IPS-15b (cell line): ENCODE results near the gene AGBL4.
"Not testable (repeated sequence)": the region's sequence is repeated elsewhere in the genome, so short reads cannot be mapped to it uniquely, and the experiment has no call there.

Experiments
- H3K27me3 ChIP-seq: one replicate; pipeline ENCODE4 v1.6.1; 2013; ENCODE audit warnings: low read length; ENCODE audit not compliant: control insufficient read depth, insufficient read depth
- H3K36me3 ChIP-seq: one replicate; pipeline ENCODE4 v1.6.1; 2013; ENCODE audit warnings: low read length; ENCODE audit not compliant: control insufficient read depth, insufficient read depth
- H3K4me1 ChIP-seq: one replicate; pipeline ENCODE4 v1.6.1; 2013; ENCODE audit warnings: mild to moderate bottlenecking, low read length; ENCODE audit not compliant: control insufficient read depth, insufficient read depth
- H3K4me3 ChIP-seq: one replicate; pipeline ENCODE4 v1.5.1; 2013; ENCODE audit warnings: low read depth, low read length
- H3K9ac ChIP-seq: one replicate; pipeline ENCODE4 v1.6.1; 2013; ENCODE audit warnings: low read depth, mild to moderate bottlenecking, low read length
- H3K9me3 ChIP-seq: one replicate; pipeline ENCODE4 v1.6.1; 2013; ENCODE audit warnings: mild to moderate bottlenecking, low read length; ENCODE audit not compliant: control insufficient read depth, insufficient read depth

AGBL4 gene

GRCh38 chr1:48526008-48526710, 1497.6 kb downstream of the AGBL4 start:
- Histone ChIP-seq H3K9me3 (no peaks in the 10 kb centered on the region), H3K4me3 (no peak overlapping the region), H3K36me3 (no peaks in the 10 kb centered on the region), H3K27me3 (no peaks in the 10 kb centered on the region), H3K4me1 (peaks cover 9% of the 10 kb centered on the region), H3K9ac (no peak overlapping the region)

DNA sequence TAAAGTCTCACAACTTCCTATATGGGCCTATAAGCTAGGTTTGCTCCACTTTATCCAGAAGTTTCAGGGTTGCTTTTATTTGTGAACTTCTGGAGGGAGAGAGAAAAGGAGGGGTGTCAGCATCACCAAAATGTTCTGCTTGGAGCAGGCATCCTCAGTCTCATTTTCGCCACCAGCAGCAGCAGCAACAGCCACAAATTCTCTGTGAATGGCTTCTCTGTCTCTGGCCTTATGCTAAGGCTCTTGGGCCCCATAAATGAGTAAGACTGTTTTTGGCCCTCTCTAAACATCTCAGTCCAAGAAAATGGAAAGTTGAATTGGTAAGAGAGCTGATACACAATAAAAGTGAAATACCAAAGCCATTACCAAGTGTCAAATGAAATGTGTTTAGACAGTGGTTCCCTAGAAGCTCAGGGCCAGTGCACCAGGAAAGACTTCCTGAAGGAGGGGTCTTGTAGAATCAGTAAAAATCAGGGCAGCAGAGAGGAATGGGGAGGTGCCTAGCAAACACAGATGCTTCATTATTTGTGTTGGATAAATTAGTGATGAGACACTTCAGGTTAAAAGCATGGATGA, 1498.8 kb downstream of the AGBL4 start:
- H3K36me3 ChIP-seq = no peaks in the 10 kb centered on the region
- no peak overlapping the region for H3K9ac ChIP-seq
- H3K4me3 ChIP-seq = no peak overlapping the region
- peaks cover 4% of the 10 kb centered on the region for H3K4me1 ChIP-seq
- H3K9me3 ChIP-seq = no peaks in the 10 kb centered on the region
- H3K27me3 ChIP-seq = no peaks in the 10 kb centered on the region

DNA sequence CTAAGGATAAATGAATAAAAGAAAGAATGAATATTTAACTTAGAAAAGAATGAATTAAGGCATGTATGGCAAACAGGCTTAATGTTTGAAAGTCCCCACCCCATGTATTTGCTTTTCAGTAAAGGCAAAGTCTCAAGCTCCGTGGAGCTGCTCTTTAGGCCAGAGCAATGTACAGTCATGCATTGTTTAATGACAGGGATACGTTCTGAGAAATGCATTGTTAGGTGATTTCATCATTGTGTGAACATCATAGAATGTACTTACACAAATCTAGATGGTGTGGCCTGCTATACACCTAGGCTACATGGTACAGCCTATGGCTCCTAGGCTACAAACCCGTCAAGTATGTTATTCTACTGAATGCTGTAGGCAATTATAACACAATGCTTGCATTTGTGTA, 1500.2 kb downstream of the AGBL4 start:
- Histone ChIP-seq H3K36me3 (no peaks in the 10 kb centered on the region), H3K9ac (no peak overlapping the region), H3K9me3 (no peaks in the 10 kb centered on the region), H3K4me1 (peaks cover 4% of the 10 kb centered on the region), H3K27me3 (no peaks in the 10 kb centered on the region), H3K4me3 (no peak overlapping the region)

- H3K27me3 ChIP-seq, H3K4me3 ChIP-seq, H3K9ac ChIP-seq, H3K36me3 ChIP-seq, H3K9me3 ChIP-seq, H3K4me1 ChIP-seq: not testable (repeated sequence)
Measured at GRCh38 chr1:48519896-48520295, 1503.9 kb downstream of the AGBL4 start.

- H3K9ac ChIP-seq = no peak overlapping the region
- H3K4me3 ChIP-seq = no peak overlapping the region
- no peaks in the 10 kb centered on the region for H3K4me1 ChIP-seq
- H3K27me3 ChIP-seq = no peaks in the 10 kb centered on the region
- H3K9me3 ChIP-seq = no peaks in the 10 kb centered on the region
- no peaks in the 10 kb centered on the region for H3K36me3 ChIP-seq
Measured at GRCh38 chr1:48506870-48507269, 1516.9 kb downstream of the AGBL4 start.

DNA sequence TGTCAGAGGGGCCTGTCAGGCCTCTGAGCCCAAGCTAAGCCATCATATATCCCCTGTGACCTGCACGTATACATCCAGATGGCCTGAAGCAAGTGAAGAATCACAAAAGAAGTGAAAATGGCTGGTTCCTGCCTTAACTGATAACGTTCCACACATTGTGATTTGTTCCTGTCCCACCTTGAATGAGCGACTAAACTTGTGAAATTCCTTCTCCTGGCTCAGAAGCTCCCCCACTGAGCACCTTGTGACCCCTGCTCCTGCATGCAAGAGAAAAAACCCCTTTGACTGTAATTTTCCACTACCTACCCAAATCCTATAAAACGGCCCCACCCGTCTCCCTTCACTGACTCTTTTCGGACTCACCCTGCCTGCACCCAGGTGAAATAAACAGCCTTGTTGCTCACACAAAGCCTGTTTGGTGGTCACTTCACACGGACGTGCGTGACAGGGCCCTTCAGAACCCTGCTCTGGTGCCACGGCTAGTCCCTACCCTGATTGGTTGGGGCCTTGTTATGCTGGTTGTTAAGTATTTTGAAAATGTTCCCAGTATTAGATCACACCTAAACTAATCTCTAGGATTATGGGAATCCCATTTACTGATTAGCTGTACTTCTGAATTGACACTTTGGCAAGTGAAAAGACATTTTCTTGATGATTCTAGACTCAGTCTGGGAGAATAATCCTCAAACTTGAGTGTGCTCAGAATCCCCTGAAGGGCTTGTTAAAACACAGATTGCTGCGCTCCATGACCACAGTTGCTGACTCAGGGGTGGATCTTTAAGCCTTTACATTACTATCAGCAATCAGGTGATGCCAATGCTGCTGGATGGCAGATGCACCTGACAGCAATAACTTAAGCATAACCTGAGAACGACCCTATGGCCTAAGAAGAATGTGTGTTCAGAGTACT, 1523.0 kb downstream of the AGBL4 start:
- Histone ChIP-seq H3K4me1 (peaks cover 16% of the 10 kb centered on the region), H3K27me3 (no peaks in the 10 kb centered on the region), H3K4me3 (no peak overlapping the region), H3K9me3 (no peaks in the 10 kb centered on the region), H3K9ac (no peak overlapping the region), H3K36me3 (no peaks in the 10 kb centered on the region)

DNA sequence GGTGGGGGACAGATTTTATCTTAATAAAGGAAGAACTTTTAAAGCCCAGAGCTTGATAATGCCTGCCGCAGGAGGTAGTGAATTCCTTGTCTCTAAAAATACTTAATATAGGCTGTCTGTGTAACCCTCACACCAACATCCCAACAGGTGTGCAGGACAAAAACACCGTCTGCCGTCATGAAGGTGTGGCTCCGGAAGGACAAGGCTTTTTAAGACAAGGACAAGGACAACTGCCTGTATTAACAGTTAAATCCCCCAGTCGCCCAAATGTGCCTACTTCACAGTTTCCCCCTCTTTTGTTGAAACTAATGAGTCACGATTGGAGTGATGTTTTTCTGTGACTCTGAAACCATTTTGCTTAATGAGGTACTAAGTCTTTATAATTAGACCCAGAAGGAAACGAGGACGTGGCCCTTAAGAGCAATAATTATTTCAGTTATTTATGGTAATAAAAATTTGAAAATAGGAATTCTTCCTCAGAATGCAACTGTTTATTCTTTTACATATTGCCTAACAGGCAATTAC, 1524.5 kb downstream of the AGBL4 start:
- peaks cover 16% of the 10 kb centered on the region for H3K4me1 ChIP-seq
- no peak overlapping the region for H3K9ac ChIP-seq
- no peaks in the 10 kb centered on the region for H3K9me3 ChIP-seq
- no peak overlapping the region for H3K4me3 ChIP-seq
- H3K36me3 ChIP-seq = no peaks in the 10 kb centered on the region
- H3K27me3 ChIP-seq = no peaks in the 10 kb centered on the region

- peaks cover 16% of the 10 kb centered on the region for H3K4me1 ChIP-seq
- H3K27me3 ChIP-seq = no peaks in the 10 kb centered on the region
- H3K4me3 ChIP-seq = no peak overlapping the region
- no peaks in the 10 kb centered on the region for H3K36me3 ChIP-seq
- H3K9me3 ChIP-seq = no peaks in the 10 kb centered on the region
- H3K9ac ChIP-seq = no peak overlapping the region
Measured at GRCh38 chr1:48498096-48498791, 1525.5 kb downstream of the AGBL4 start.

DNA sequence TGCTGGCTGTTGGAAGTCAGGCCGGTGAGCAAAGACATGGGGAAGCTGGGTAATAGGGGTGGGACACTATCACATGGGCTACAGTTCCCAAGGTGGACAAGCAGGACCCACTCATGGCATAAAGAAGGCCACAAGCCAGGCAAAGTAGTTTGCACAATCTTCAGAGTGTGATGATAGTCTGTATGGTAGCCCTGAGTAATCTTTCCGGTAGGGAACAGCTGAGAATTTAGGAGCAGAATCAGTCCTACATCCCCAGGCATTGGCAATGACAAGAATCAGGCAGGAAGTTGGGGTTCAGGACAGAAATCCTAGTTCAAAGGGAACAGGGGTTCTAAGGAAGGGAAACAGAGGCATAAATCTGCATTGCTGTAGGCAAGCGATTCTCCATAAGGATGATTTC, 1527.8 kb downstream of the AGBL4 start:
- Histone ChIP-seq H3K9ac (no peak overlapping the region), H3K9me3 (no peaks in the 10 kb centered on the region), H3K27me3 (no peaks in the 10 kb centered on the region), H3K4me1 (peaks cover 12% of the 10 kb centered on the region), H3K4me3 (no peak overlapping the region), H3K36me3 (no peaks in the 10 kb centered on the region)

- H3K36me3 ChIP-seq = no peaks in the 10 kb centered on the region
- no peak overlapping the region for H3K9ac ChIP-seq
- H3K4me3 ChIP-seq = no peak overlapping the region
- no peaks in the 10 kb centered on the region for H3K27me3 ChIP-seq
- peaks cover 8% of the 10 kb centered on the region for H3K4me1 ChIP-seq
- no peaks in the 10 kb centered on the region for H3K9me3 ChIP-seq
Measured at GRCh38 chr1:48495166-48495565, 1528.6 kb downstream of the AGBL4 start.

DNA sequence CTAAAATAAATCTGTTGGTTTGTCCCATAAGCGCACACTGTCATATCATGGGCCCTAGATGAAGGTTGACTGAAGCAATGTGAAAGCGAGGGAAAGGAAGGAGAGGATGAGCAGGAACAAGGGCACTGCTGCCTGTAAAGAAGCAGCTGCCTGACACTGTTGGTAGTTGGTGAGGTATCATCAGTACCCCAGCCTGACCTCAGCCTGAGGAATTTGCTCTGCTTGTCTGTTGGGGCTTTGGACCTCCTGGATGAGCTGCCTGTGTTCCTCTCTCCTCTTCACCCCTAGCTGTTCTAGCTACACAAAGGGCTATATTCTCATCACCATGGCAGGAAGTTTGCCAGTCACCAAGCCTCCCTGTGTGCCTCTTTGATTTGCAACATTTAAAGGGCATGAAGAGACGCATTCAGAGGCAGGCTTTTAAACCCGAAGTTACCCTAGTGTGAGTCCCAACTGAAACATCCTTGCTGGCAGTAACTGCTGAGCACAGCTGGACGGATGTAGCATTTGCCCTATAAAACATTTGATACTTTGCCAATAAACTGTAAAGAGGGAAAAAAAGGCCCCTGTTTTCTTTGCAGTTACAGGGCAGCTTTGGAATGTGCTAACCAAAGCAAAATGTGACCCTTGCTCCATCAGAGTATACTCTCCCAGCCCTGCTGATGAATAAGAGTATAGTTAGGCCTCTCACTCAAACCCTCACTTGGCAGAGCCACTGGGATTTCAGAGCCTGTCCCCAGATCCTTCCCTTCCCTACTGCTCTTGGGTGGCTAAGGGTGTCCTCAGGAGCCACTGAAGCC, 1529.6 kb downstream of the AGBL4 start:
- Histone ChIP-seq H3K9me3 (no peaks in the 10 kb centered on the region), H3K36me3 (no peaks in the 10 kb centered on the region), H3K27me3 (no peaks in the 10 kb centered on the region), H3K9ac (no peak overlapping the region), H3K4me1 (peaks cover 3% of the 10 kb centered on the region), H3K4me3 (no peak overlapping the region)
